ENCODE measurements around the gene NCOA7.

Gene NCOA7

GRCh38 chr6:125812394-125813292 lies 21.9 kb downstream of the NCOA7 start:
- DNase-seq (ENCODE audit: low read depth in 2 of 2), result no peak

- no peak for DNase-seq (ENCODE audit: low read depth in 2 of 2)
These were observed 23.7 kb downstream of the NCOA7 start for GRCh38 chr6:125814481-125814880.

- no peak for DNase-seq (ENCODE audit: low read depth in 2 of 2)
These were observed 24.5 kb downstream of the NCOA7 start for GRCh38 chr6:125815080-125815910.

- no peak for DNase-seq (ENCODE audit: low read depth in 2 of 2)
These were observed 26.1 kb downstream of the NCOA7 start for GRCh38 chr6:125816828-125817280.

DNA sequence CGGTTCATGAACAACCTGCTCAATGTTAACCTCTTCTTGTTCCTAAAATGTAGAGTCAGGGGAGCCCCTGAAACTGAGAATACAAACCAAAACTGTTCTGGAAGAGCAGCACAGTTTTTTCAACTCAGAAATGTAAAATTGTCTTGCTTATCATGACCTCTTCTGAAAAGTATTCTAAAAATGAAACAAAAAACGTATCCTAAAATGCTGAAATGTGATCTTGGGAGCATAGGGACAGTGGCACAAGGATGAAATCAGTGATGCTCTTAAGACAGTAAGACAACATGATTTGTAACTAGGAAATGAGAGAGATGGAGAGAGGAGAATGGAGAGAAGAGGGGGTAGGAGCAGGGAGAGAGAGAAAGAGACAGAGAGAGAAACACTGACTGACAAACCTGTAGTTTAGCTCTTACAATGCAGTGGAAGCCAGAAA lies 27.5 kb downstream of the NCOA7 start:
- no peak for DNase-seq (ENCODE audit: low read depth in 2 of 2)

DNA sequence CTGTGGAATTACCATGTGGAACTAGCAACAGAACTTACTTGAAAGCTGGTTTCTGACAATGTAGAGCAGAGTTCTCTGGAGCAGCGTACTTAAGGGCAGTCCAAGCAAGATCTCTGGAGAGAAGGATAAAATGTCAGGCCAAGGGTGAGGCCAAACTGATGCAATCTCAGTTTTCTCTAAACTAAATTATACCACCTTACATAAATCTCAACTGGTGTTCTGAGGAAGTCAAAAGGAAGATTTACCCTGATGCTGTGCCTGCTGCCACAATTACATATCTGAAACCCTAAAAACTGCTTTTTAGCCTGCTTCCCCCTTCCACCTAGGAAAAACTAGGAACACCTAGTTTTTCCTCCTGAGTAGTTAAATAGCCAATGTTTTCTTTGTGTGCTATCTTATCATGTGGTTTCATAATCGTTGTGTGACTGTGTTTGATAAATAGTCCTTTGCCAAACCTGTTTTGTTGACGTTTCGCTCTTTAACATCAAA lies 28.1 kb downstream of the NCOA7 start:
- no peak for DNase-seq (ENCODE audit: low read depth in 2 of 2)

GRCh38 chr6:125819535-125820326 lies 29.0 kb downstream of the NCOA7 start:
- no peak for DNase-seq (ENCODE audit: low read depth in 2 of 2)

GRCh38 chr6:125821825-125822281 lies 31.1 kb downstream of the NCOA7 start:
- DNase-seq (ENCODE audit: low read depth in 2 of 2), result no peak

- DNase-seq (ENCODE audit: low read depth in 2 of 2), result no peak
These were observed 32.4 kb downstream of the NCOA7 start for GRCh38 chr6:125823180-125823579.

- DNase-seq (ENCODE audit: low read depth in 2 of 2), result no peak
These were observed 34.4 kb downstream of the NCOA7 start for GRCh38 chr6:125824946-125825771.

DNA sequence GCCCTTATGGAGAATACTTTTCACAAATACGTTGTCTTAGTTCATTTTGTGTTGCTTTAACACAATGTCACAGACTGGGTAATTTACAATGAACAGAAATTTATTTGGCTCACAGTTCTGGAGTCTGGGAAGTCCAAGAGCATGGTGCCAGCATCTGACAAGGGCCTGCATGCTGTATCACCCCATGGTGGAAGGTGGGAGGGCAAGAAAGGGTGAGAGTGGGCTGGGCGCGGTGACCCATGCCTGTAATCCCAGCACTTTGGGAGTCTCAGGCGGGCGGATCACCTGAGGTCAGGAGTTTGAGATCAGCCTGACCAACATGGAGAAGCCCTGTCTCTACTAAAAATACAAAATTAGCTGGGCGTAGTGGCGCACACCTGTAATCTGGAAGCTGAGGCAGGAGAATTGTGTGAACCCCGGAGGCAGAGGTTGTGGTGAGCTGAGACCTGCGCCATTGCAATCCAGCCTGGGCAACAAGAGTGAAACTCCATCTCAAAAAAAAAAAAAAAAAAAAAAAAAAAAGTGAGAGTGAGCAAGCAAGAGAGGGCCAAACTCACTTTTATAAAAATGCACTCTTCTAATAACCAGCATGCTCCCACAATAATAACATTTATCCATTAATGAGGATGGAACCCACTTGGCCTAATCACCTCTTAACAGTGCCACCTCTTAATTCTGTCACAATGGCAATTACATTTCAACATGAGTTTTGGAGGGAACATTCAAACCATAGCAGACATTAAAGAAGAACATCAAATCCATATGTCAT lies 36.1 kb downstream of the NCOA7 start:
- no peak for DNase-seq (ENCODE audit: low read depth in 2 of 2)

DNA sequence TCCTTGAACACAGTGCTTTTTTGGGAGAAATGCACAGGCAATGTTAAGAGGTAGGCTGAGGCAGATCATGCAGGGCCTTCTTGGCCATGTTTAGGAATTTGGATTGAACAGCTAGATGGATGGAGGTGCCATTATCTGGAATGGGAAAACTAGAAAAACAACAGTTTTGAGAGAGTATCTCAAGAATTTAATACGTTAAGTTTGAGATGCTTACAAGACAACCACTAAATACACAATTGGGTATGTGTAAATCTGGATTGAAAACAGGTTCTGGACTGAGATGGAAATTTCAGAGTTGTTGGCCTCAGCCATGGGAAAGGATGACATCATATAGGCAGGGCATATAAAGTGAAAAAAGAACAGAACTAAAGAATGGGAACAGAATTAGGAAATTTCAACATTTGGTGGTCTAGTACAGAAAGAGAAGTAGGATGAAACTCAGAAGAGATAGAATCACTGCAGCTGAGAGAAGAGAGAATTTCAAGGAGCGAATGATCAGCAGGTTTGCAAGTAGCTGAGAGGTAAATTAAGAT lies 37.1 kb downstream of the NCOA7 start:
- DNase-seq (ENCODE audit: low read depth in 2 of 2), result no peak

DNA sequence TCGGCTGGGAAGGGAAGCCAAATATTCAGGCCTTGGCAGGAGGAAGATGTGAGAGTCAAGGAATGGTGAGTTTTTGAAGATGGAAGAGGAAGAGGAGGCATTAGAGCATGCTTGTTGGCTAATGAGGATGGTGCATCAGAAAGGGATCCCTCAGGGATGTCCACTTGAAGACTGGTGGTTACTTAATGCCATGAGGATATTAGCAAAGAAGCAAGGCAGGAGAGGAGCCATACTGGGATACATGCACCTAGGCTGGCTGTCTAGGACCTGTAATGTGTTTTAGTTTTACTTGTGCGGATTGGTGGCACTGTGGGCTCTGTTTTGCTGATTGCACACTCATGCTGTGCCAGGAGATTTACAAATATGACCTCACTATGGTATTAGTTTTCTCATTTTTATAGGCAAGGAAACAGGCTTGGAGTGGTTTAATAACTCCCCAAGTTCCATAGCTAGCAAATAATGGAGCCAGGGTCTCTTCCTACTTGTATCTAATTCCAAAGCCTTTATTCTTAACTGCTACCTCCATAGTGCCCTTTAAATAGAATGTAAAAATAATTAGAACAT lies 37.8 kb downstream of the NCOA7 start:
- DNase-seq (ENCODE audit: low read depth in 2 of 2), result no peak

- no peak for DNase-seq (ENCODE audit: low read depth in 2 of 2)
These were observed 38.7 kb downstream of the NCOA7 start for GRCh38 chr6:125829433-125829832.

DNA sequence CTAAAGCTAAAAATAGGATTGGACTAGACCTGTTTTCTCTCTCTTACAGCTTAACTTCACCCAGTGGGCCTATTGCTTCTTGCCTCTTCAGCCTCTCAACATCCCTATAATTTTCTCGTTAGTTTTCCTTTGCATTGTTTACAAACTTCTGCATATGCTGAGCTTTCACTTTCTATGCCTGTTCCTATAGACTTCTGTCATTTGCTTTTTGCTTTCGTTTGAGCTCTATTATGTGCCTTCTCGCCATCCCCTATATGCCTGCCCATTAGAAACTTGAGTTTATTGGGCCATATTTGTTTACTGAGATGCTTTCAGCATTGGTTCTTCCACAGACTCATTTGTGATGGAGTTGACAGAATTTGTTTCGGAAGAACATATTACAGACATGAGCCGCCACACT lies 40.9 kb downstream of the NCOA7 start:
- no peak for DNase-seq (ENCODE audit: low read depth in 2 of 2)

DNA sequence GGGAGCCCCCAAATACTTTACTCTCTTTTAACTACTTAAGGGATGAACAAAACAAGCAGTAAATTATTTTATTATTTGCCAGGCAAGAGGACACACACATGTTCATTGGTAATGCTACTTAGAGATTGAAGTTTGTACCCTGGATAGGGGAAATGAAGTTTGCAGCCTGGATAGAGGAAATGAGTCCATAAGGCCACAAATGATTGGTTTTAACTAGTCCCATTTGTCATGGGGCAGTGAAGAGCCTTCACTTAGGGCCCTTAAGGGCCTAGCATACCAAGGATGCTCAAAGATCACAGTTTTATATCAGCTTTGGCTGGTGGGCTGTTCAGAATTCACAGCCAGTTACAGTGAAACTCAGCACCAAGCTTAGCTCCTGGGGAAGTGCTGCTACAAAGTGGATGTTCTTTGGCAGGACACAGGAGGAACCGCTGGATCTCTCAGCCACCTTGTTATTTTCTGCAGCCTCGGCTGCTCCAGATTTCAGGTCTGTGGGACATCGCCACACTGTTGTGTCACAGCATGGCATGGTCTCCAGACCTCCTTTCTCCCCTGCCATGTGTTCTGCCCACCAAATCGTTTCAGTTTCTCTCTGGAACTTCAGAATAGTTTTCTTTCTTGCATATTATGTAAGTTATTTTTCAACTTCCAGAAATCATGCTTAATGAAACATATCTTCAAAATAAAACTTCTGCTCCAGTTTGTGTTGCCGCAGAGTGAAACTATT lies 41.8 kb downstream of the NCOA7 start:
- no peak for DNase-seq (ENCODE audit: low read depth in 2 of 2)

- no peak for DNase-seq (ENCODE audit: low read depth in 2 of 2)
These were observed 43.6 kb downstream of the NCOA7 start for GRCh38 chr6:125834348-125834747.

- no peak for DNase-seq (ENCODE audit: low read depth in 2 of 2)
These were observed 44.5 kb downstream of the NCOA7 start for GRCh38 chr6:125835221-125835744.
